Duodenal mucosa (tissue), 2 donors: ENCODE results near the gene SIRT5.

Source experiments
- H3K27ac ChIP-seq: one replicate; pipeline ENCODE4 v1.7.0; 2013; ENCODE audit warnings: low read depth, low read length
- H3K27me3 ChIP-seq, 2 donors: one replicate each; pipeline ENCODE4 v1.7.0; 2013; ENCODE audit warnings: low read length in 2 of 2, control low read depth in 1 of 2; ENCODE audit not compliant: insufficient read depth in 2 of 2, control insufficient read depth in 1 of 2
- H3K36me3 ChIP-seq, 2 donors: one replicate each; pipeline ENCODE4 v1.7.0; 2013; ENCODE audit warnings: low read length in 2 of 2, control low read depth in 1 of 2; ENCODE audit not compliant: insufficient read depth in 2 of 2, control insufficient read depth in 1 of 2
- H3K4me1 ChIP-seq, 2 donors: one replicate each; pipeline ENCODE4 v1.7.0; 2013; ENCODE audit warnings: low read length in 2 of 2, control low read depth in 1 of 2; ENCODE audit not compliant: insufficient read depth in 2 of 2, control insufficient read depth in 1 of 2
- H3K4me3 ChIP-seq, 2 donors: one replicate each; pipeline ENCODE4 v1.7.0; 2013; ENCODE audit warnings: low read length in 2 of 2, low read depth in 1 of 2
- H3K9ac ChIP-seq, 2 donors: one replicate each; pipeline ENCODE4 v1.7.0; 2013; ENCODE audit warnings: low read length in 2 of 2, low read depth in 1 of 2
- H3K9me3 ChIP-seq, 2 donors: one replicate each; pipeline ENCODE4 v1.7.0; 2013; ENCODE audit warnings: low read length in 2 of 2, control low read depth in 1 of 2; ENCODE audit not compliant: control insufficient read depth in 1 of 2

The SIRT5 gene

GRCh38 chr6:13579911-13580310 is 5.5 kb downstream of the SIRT5 start:
- peaks cover 0 to 7% of the 10 kb centered on the region in 2 donors for H3K36me3 ChIP-seq
- no peak overlapping the region for H3K9ac ChIP-seq
- no peaks in the 10 kb centered on the region for H3K4me1 ChIP-seq
- no peak overlapping the region for H3K4me3 ChIP-seq
- peaks cover 2 to 5% of the 10 kb centered on the region in 2 donors for H3K9me3 ChIP-seq
- H3K27ac ChIP-seq, result no peak overlapping the region
- H3K27me3 ChIP-seq, result no peaks in the 10 kb centered on the region

- no peaks in the 10 kb centered on the region for H3K27me3 ChIP-seq
- H3K27ac ChIP-seq, result no peak overlapping the region
- H3K9me3 ChIP-seq, result peaks cover 2 to 5% of the 10 kb centered on the region in 2 donors
- peaks cover 3 to 10% of the 10 kb centered on the region in 2 donors for H3K36me3 ChIP-seq
- no peak overlapping the region for H3K9ac ChIP-seq
- no peak overlapping the region for H3K4me3 ChIP-seq
- no peaks in the 10 kb centered on the region for H3K4me1 ChIP-seq
Measured at GRCh38 chr6:13581700-13582229, 7.4 kb downstream of the SIRT5 start.

- Histone ChIP-seq H3K27ac (no peak overlapping the region), H3K9ac (no peak overlapping the region), H3K27me3 (no peaks in the 10 kb centered on the region), H3K4me3 (no peak overlapping the region), H3K36me3 (peaks cover 16 to 32% of the 10 kb centered on the region in 2 donors), H3K9me3 (no peaks in the 10 kb centered on the region), H3K4me1 (no peaks in the 10 kb centered on the region)
Measured at GRCh38 chr6:13586603-13587542, 12.5 kb downstream of the SIRT5 start.

- Histone ChIP-seq H3K36me3 (peaks cover 23 to 42% of the 10 kb centered on the region in 2 donors), H3K4me3 (no peak overlapping the region), H3K4me1 (no peaks in the 10 kb centered on the region), H3K9ac (no peak overlapping the region), H3K27me3 (no peaks in the 10 kb centered on the region), H3K27ac (no peak overlapping the region), H3K9me3 (no peaks in the 10 kb centered on the region)
Measured at GRCh38 chr6:13589801-13590200, 15.4 kb downstream of the SIRT5 start.

- no peak overlapping the region for H3K4me3 ChIP-seq
- no peak overlapping the region for H3K9ac ChIP-seq
- no peaks in the 10 kb centered on the region for H3K4me1 ChIP-seq
- H3K27me3 ChIP-seq, result no peaks in the 10 kb centered on the region
- H3K27ac ChIP-seq, result no peak overlapping the region
- no peaks in the 10 kb centered on the region for H3K9me3 ChIP-seq
- peaks cover 27 to 45% of the 10 kb centered on the region in 2 donors for H3K36me3 ChIP-seq
Measured at GRCh38 chr6:13590574-13591153, 16.3 kb downstream of the SIRT5 start.

GRCh38 chr6:13591205-13591921 is 17.0 kb downstream of the SIRT5 start:
- Histone ChIP-seq H3K27ac (no peak overlapping the region), H3K27me3 (no peaks in the 10 kb centered on the region), H3K36me3 (peaks cover 29 to 50% of the 10 kb centered on the region in 2 donors), H3K9ac (no peak overlapping the region), H3K9me3 (no peaks in the 10 kb centered on the region), H3K4me3 (no peak overlapping the region), H3K4me1 (no peaks in the 10 kb centered on the region)

- Histone ChIP-seq H3K4me3 (no peak overlapping the region), H3K9ac (no peak overlapping the region), H3K9me3 (no peaks in the 10 kb centered on the region), H3K36me3 (peaks cover 25 to 48% of the 10 kb centered on the region in 2 donors), H3K4me1 (no peaks in the 10 kb centered on the region), H3K27ac (no peak overlapping the region), H3K27me3 (no peaks in the 10 kb centered on the region)
Measured at GRCh38 chr6:13593103-13593502, 18.7 kb downstream of the SIRT5 start.

- Histone ChIP-seq H3K4me1 (no peaks in the 10 kb centered on the region), H3K36me3 (peaks cover 24 to 49% of the 10 kb centered on the region in 2 donors), H3K4me3 (no peak overlapping the region), H3K27me3 (no peaks in the 10 kb centered on the region), H3K27ac (no peak overlapping the region), H3K9me3 (no peaks in the 10 kb centered on the region), H3K9ac (no peak overlapping the region)
Measured at GRCh38 chr6:13593720-13594119, 19.3 kb downstream of the SIRT5 start.

GRCh38 chr6:13597073-13597472 is 22.7 kb downstream of the SIRT5 start:
- H3K36me3 ChIP-seq, result peaks cover 21 to 58% of the 10 kb centered on the region in 2 donors
- no peak overlapping the region for H3K9ac ChIP-seq
- no peak overlapping the region for H3K4me3 ChIP-seq
- no peaks in the 10 kb centered on the region for H3K27me3 ChIP-seq
- no peaks in the 10 kb centered on the region for H3K4me1 ChIP-seq
- H3K9me3 ChIP-seq, result no peaks in the 10 kb centered on the region
- no peak overlapping the region for H3K27ac ChIP-seq

GRCh38 chr6:13600036-13600435 is 25.6 kb downstream of the SIRT5 start:
- peaks cover 14 to 45% of the 10 kb centered on the region in 2 donors for H3K36me3 ChIP-seq
- no peak overlapping the region for H3K9ac ChIP-seq

More at GRCh38 chr6:13600036-13600435, 25.6 kb downstream of the SIRT5 start:
- Histone ChIP-seq H3K27ac (no peak overlapping the region), H3K4me1 (no peaks in the 10 kb centered on the region), H3K4me3 (no peak overlapping the region), H3K27me3 (no peaks in the 10 kb centered on the region), H3K9me3 (no peaks in the 10 kb centered on the region)
